ENCODE measurements around the gene SYT12.

The SYT12 gene

GRCh38 chr11:67025750-67026149, 2.8 kb downstream of the SYT12 start:
- DNase-seq (ENCODE audit: low read depth): no peak
- TF ChIP-seq CTCF (IDR thresholded peaks at IDR 0.05; ENCODE audit: control insufficient read depth, insufficient read depth, low read depth, low read length, missing control alignments): no peak

GRCh38 chr11:67026941-67027340, 4.0 kb downstream of the SYT12 start:
- no peak overlapping the region for H3K4me3 ChIP-seq (ENCODE audit: control insufficient read depth, low read depth, low read length)
- no peak for TF ChIP-seq CTCF (IDR thresholded peaks at IDR 0.05; ENCODE audit: control insufficient read depth, insufficient read depth, low read depth, low read length, missing control alignments)
- no peak for DNase-seq (ENCODE audit: low read depth)

More at GRCh38 chr11:67025750-67026149, 2.8 kb downstream of the SYT12 start:
- no peak overlapping the region for H3K4me3 ChIP-seq (ENCODE audit: control insufficient read depth, low read depth, low read length)

GRCh38 chr11:67027483-67027930, 4.6 kb downstream of the SYT12 start:
- H3K4me3 ChIP-seq (ENCODE audit: control insufficient read depth, low read depth, low read length): no peak overlapping the region
- TF ChIP-seq CTCF (IDR thresholded peaks at IDR 0.05; ENCODE audit: control insufficient read depth, insufficient read depth, low read depth, low read length, missing control alignments): no peak
- no peak for DNase-seq (ENCODE audit: low read depth)

GRCh38 chr11:67027943-67028542, 5.1 kb downstream of the SYT12 start:
- H3K4me3 ChIP-seq (ENCODE audit: control insufficient read depth, low read depth, low read length): no peak overlapping the region
- no peak for TF ChIP-seq CTCF (IDR thresholded peaks at IDR 0.05; ENCODE audit: control insufficient read depth, insufficient read depth, low read depth, low read length, missing control alignments)
- no peak for DNase-seq (ENCODE audit: low read depth)

GRCh38 chr11:67029146-67029545, 6.2 kb downstream of the SYT12 start:
- H3K4me3 ChIP-seq (ENCODE audit: control insufficient read depth, low read depth, low read length): no peak overlapping the region
- no peak for DNase-seq (ENCODE audit: low read depth)
- no peak for TF ChIP-seq CTCF (IDR thresholded peaks at IDR 0.05; ENCODE audit: control insufficient read depth, insufficient read depth, low read depth, low read length, missing control alignments)

- no peak for DNase-seq (ENCODE audit: low read depth)
- H3K4me3 ChIP-seq (ENCODE audit: control insufficient read depth, low read depth, low read length): no peak overlapping the region
- no peak for TF ChIP-seq CTCF (IDR thresholded peaks at IDR 0.05; ENCODE audit: control insufficient read depth, insufficient read depth, low read depth, low read length, missing control alignments)
Measured at GRCh38 chr11:67030976-67031375, 8.0 kb downstream of the SYT12 start.
